Inferior parietal cortex (tissue), 1 donor: ENCODE results near the gene IL17RC.
"Not testable (repeated sequence)": the region's sequence is repeated elsewhere in the genome, so short reads cannot be mapped to it uniquely, and the experiment has no call there.

Experiments
- DNase-seq: peaks from one replicate; pipeline ENCODE4 v3.0.0-alpha.2; 2016; ENCODE audit errors: extremely low spot score

Gene IL17RC, protein sequence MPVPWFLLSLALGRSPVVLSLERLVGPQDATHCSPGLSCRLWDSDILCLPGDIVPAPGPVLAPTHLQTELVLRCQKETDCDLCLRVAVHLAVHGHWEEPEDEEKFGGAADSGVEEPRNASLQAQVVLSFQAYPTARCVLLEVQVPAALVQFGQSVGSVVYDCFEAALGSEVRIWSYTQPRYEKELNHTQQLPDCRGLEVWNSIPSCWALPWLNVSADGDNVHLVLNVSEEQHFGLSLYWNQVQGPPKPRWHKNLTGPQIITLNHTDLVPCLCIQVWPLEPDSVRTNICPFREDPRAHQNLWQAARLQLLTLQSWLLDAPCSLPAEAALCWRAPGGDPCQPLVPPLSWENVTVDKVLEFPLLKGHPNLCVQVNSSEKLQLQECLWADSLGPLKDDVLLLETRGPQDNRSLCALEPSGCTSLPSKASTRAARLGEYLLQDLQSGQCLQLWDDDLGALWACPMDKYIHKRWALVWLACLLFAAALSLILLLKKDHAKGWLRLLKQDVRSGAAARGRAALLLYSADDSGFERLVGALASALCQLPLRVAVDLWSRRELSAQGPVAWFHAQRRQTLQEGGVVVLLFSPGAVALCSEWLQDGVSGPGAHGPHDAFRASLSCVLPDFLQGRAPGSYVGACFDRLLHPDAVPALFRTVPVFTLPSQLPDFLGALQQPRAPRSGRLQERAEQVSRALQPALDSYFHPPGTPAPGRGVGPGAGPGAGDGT

DNA sequence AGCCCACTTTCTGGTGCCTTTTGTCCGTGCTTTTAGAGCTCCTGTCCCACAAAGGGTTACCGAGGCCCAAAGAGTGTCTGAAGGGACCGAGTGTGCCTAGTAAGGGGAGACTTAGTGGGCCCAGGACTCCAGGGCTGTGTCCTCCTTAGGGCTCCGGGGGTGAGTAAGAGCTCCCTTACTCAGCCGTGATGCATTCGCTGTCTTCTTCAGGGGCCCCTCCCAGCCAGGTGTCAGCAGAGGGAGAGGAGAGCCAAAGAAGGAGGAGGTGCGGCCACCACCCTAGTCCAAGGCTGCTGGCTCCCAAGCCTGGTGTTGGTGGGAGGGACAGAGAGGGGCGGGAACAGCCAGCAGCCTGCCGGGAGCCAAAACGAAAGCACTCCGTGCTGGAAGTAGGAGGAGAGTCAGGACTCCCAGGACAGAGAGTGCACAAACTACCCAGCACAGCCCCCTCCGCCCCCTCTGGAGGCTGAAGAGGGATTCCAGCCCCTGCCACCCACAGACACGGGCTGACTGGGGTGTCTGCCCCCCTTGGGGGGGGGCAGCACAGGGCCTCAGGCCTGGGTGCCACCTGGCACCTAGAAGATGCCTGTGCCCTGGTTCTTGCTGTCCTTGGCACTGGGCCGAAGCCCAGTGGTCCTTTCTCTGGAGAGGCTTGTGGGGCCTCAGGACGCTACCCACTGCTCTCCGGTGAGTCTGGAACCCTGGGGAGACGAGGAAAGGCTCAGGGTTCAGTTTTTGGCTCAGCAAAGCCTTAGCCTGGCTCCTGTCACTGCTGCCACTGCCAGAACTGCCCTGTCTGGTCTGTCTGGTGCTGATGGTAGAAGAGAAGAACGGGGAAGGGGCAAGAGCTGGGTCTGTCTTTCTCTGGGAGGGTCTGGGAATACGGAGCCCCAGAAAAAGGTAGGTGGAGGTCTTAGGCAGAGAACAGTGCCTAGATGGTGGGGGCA, at the start of gene IL17RC:
IL17RC (plus strand) TSS at position 365 of the 947 bp plus-strand sequence; CDS start at position 583, 218 bp downstream.
- peak; percentile 60 for DNase-seq

- no peak for DNase-seq
Measured at GRCh38 chr3:9867106-9867505, 49.8 kb upstream of the IL17RC start.

- no peak for DNase-seq
Measured at GRCh38 chr3:9869955-9870354, 46.9 kb upstream of the IL17RC start.

- no peak for DNase-seq
Measured at GRCh38 chr3:9870978-9871377, 45.9 kb upstream of the IL17RC start.

DNA sequence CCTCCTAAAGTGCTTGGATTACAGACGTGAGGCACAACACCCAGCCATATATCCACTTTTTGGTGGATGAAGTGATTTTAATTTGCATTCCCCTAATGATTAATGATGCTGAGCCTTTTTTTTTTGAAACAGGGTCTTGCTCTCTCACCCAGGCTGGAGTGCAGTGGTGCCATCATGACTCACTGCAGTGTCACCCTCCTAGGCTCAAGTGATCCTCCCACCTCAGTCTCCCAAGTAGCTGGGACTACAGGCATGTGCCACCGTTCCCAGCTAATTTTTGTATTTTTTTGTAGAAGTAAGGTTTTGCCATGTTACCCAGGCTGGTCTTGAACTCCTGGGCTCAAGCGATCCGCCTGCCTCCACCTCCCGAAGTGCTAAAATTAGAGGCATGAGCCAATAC, 44.8 kb upstream of the IL17RC start:
- DNase-seq = not testable (repeated sequence)

DNA sequence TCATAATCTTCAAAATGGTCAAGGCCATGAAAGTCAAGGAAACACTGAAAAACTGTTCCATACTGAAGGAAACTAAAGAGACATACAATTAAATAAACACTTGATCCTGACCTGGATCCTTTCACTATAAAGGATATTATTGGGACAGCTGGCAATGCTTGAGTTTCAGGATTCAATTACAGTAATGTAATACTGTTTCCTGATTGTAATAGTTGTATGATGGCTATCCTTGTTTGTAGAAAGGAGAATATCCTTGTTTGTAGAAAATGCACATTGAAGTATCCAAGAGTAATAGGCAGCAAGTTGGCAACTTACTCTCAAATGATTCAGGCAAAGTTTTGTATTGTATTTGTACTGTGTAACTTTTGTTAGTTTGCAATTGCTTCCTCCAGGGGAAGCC, 41.5 kb upstream of the IL17RC start:
- no peak for DNase-seq

GRCh38 chr3:9876255-9876654, 40.6 kb upstream of the IL17RC start:
- DNase-seq = not testable (repeated sequence)

GRCh38 chr3:9876991-9877390, 39.9 kb upstream of the IL17RC start:
- no peak for DNase-seq

- DNase-seq = no peak
Measured at GRCh38 chr3:9878700-9879099, 38.2 kb upstream of the IL17RC start.

DNA sequence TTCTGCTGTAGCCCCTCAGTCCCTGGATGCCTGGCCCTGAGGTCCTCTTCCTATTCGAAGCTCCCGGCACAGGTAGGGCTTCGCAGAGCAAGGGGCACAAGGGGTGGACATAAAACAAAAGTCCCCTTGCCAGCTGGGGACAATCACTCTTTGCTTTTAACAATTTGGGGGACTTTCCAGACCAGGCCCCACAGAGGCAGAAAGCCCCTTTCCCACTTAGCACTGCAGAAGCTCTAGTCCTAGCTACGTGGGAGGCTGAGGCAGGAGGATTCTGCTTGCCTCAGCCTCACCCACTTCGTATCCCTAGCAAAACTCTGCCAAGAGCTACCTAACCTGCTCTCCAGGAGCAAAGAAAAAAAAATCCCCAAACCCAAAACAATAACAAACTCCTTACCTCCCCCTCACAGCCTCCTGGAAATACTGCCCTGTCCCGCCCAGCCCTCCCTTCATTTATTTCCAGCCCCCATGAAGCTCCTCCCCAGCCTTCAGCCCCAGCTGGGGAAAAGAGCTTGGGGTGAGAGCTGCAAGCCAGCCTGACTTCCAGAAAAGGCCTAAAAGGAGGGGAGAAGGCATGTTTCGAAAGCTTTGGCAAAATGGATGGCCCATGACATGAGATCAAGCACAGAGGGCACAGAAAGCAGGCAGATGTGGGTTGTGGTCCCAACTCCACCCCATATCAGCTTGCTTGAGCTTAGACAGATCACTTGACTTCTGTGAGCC, 36.9 kb upstream of the IL17RC start, which contains the start of gene CIDEC:
CIDEC (minus strand) TSS at position 424 of the 720 bp plus-strand sequence. CDS start 1,767 bp downstream, outside the sequence.
- DNase-seq = no peak

- DNase-seq = no peak
Measured at GRCh38 chr3:9881441-9881840, 35.5 kb upstream of the IL17RC start.

DNA sequence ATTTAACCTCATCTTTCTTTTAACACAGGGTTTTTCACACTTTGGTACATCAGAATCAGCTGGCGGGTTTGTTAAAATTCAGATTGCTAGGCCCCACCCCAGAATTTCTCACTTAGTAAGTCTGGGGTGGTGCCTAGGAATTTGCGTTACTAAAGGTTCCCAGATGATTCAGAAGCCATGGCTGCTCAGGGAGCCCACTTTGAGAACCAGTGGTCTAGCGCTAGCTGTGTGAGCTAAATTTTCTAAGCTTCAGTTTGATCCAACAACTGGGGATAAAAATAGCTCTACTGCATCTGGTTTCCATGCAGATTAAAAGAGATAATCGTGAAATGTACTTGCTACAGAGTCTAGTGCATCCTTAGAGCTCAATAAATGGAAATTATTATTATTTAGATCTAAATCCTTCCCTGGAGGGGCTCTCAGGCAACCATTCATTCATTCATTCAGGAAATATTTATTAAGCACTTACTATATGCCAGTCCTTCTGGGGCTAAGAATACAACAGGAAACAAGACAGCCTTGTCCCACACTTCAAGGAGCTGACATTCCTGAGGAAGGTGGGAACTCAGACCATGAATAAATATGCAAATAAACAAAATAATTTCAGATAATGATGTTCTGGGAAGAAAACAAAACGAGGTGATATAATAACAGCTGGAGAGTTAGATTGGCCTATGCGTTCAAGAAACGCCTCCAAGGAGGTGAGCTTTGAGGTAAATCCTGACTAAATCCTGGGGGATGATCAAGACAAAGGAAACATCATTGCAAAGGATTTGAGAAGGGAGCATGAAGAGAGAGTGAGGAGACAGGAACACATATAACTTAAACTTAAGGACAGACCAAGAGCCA, 33.0 kb upstream of the IL17RC start:
- no peak for DNase-seq

DNA sequence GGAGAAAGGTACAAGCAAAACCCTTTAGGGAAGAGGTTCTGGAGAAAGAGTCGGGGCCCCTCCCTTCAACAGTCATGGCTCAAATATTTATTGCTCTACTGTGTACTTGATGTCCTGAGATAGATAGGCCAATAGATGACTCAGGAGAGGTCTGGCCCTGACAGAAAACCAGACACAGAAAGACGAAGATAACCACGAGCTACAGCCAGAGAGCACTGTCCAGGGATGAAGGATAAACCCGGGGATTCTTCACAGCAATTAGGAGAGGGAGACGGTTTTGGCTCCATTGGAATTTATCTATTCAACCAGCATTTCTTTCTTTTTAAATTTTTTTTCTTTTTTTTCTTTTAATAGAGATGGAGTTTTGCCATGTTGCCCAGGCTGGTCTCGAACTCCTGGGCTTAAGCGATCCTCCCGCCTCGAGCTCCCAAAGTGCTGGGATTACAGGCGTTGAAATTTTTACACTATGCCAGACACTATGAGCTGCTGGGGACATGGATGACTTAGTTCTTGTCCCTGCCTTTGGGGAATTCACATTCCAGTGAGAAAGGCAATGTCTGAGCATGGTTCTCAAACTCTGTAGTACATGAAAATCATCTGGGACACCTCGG, 32.2 kb upstream of the IL17RC start:
- DNase-seq = no peak

- no peak for DNase-seq
Measured at GRCh38 chr3:9886328-9886727, 30.6 kb upstream of the IL17RC start.

DNA sequence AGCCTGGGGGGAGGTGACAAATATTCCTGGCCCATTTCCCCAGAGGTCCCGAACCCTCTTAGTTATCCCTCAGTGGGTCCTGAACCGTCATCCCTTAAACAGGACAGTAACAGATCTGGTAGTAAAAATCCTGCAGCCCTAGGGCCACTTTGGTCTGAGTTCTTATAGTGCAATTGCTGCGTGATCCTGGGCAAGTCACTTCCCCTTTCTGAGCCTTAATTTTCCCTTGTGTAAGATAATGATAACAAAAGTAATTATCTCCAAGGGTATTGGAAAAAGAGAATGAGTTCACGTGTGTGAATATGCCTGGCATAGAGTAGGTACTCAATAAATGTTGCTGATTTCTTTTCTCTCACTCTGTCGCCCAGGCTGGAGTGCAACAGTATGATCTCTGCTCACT, 29.4 kb upstream of the IL17RC start:
- DNase-seq = no peak

DNA sequence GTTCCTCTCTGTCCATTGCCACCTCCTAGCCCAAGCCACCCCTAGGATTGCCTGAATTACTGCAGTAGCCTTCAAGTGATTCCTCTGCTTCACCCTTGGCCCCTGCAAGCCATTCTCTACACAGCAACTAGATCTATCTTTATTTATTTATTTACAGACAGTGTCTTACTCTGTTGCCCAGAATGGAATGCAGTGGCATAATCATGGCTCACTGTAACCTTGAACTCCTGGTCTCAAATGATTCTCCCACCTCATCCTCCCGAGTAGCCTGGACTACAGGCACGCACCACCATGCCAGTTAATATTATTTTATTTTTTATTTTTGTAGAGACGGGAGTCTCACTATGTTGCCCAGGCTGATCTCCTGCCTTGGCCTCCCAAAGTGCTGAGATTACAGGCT, 28.4 kb upstream of the IL17RC start:
- DNase-seq = no peak

DNA sequence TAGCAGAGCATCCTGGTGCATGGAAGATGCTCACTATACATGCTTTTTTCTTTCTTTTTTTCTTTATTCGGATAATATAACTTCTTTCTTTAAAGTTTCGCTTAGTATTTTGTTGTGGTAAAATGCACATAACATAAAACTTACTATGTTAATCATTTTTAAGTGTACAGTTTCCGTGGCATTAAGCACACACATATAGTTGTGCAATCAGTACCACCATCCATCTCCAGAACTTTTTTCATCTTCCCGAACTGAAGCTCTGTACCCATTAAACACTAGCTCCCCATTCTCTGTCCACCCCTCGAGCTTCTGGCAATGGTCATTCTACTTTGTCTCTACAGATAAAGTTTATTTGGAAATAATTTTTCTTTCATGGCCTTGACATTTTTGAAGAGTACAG, 27.5 kb upstream of the IL17RC start:
- no peak for DNase-seq

DNA sequence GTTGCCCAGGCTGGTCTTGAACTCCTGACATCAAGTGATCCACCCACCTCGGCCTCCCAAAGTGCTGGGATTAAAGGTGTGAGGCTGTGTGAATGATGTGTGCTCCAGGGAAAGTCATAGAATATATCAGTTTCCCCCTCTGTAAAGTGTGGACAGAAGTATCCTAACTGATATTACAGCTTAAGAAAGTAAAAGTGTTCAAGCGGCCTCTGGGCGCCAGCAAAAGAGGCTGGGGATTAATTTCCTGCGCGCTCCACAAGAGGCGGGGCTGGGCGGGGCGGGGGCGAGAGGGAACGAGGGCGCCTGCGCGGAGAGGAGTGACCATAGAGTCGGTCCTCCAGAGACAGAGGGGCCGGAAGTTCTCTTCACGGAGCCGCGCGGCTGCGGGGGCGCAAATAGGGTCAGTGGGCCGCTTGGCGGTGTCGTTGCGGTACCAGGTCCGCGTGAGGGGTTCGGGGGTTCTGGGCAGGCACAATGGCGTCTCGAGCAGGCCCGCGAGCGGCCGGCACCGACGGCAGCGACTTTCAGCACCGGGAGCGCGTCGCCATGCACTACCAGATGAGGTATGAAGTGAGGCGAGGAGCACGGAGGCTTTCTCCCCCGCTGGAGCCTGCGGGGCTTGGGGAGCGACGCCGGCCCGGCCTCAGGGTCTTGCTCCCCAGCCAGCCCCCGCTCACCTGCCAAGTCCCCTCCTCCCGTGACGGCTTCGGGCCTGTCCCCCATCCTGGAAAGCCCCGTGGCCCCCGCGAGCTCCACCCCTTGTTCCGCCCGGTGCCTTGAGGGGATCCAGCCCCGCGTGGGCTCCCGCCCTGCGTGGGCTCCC, 26.4 kb upstream of the IL17RC start, which contains the start of gene JAGN1:
JAGN1 (plus strand) TSS at position 362 of the 823 bp plus-strand sequence; CDS start at position 475, 113 bp downstream.
- peak; percentile 88 for DNase-seq
